GM21360 (cell line): Measurements from ENCODE around the gene PLEKHJ1.
A peak's percentile ranks its signal among the peaks of the same experiment; 100 is the strongest.

Experiments
- ATAC-seq: cut with Tn5 transposase; IDR thresholded peaks from one replicate; pipeline ENCODE4 v1.9.1; 2021; ENCODE audit warnings: mild to moderate bottlenecking, moderate library complexity; ENCODE audit not compliant: unreplicated experiment

PLEKHJ1 gene

DNA sequence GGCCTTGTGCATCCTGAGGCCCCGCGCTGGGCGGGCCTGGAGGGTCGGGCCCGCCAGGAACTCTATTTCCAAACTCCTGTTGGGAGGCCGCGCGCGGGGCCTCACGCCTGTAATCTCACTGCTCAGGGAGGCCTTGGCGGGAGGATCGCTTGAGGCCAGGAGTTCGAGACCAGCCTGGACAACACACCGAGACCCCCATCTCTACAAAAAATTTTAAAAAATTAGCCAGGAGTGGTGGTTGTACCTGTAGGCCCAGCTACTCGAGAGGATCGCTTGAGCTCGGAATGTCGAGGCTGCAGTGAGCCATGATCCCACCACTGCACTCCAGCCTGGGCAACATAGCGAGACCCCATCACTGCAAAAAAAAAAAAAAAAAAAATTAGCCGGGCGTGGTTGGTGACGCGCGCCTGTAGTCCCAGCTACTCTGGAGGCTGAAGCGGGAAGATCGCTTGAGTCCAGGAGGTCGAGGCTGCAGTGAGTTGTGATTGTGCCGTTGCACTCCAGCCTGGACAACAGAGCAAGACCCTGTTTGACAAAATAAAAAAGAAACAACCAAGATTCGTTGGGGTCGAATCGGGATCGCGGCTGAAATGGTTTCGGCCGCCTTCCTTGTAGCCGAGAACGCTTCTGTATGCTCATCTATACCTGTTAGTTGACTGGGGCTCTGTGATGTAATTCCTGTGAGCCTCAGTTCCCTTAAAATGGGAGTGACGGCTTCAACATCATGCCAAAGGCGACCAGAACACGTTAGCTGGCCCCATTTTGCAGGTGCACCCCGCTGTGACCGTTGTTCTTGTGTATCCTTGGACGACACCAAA, 1.1 kb upstream of the PLEKHJ1 start:
- no peak for ATAC-seq

GRCh38 chr19:2236064-2236313, 140 bp downstream of the PLEKHJ1 start:
- no peak for ATAC-seq

- peak; percentile 14 for ATAC-seq
Observed at GRCh38 chr19:2235381-2236063, 607 bp downstream of the PLEKHJ1 start.

DNA sequence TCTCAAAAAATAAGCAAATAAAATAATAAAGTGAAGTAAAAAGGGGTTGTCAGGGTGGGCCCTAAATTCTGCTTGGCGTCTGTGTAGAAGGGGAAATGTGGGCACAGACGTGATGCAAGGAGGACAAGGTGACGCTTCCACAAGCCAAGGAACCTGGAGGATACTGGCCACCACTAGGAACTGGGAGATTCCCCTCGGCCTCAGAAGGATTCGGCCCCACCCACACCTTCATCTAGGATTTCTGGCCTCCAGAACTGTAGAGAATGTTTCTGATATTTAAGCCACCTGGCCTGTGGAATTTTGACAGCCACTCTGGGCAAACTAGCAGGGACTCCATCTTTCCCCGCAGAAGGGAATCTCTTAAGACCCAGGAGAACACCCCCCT, 1.1 kb downstream of the PLEKHJ1 start:
- no peak for ATAC-seq

DNA sequence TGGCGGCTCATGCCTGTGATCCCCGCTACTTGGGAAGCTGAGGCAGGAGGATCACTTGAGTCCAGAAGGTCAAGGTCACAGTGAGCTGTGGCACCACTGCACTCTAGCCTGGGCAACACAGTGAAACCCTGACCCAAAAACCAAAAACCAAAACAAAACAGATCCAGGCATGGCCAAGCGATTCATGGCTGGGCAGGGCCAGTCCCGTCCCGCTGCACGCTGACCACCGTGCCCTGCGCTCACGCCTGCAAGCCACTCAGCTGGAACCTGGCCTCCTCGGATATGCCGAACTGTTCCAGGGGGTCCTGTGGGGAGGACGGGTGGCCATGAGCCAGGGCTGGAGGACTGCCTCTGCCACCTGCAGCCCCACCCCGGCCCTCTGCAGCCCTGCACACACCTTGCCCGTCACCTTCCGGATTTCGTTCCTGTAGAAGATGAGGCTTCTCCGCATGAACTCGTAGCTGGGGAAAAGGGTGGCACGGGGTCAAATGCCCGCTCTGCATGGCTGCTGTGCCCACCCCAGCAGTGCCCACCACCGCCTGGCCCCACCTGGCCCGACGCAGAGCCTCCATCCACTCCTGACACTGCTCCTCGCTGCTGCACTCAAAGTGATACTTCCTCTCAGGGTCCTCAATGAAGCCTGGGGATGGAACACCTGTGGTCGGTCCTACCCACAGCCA, 2.4 kb downstream of the PLEKHJ1 start:
- ATAC-seq = no peak

DNA sequence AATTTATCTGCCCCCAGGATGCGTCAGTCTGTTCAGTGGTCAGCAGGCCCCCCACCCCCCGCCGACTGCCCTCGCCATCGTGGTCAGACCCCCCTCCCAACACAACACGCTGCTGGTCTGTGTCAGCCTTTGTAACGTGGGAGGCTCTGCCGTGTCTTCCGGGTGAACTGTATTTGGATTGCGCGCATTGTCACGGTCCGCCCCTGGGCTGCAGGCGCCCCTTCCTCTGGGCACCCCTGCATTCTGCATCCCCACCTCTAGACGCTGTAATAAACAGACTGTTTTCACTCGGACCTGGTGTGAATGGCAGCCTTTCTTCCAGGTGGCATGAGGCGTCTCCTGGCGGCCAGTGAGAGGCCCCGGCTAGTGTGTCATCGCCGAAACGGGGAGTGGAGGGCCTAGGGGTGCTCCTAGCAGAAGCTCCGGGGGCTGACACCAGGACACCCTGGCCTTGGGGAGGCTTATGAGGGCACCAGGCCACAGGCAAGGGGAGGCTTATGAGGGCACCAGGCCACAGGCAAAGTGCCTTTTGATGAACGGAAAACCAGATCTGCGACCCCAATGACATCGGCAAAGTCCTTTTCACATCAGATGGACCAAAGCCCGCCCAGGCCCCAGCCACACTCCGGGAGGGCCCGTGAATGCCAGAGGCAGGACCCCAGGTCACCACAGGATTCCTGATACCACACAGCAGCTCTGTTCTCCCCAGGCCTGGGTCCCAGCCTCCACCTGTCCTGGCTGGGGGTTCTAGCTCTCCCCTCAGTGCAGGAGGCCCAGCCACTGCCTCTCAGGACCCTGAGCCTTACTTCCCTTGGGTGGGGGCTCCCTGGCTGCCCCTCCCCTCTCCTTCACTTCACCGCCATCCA, 3.6 kb downstream of the PLEKHJ1 start:
- ATAC-seq = no peak

- ATAC-seq = no peak
Observed at GRCh38 chr19:2231621-2232221, 4.4 kb downstream of the PLEKHJ1 start.

DNA sequence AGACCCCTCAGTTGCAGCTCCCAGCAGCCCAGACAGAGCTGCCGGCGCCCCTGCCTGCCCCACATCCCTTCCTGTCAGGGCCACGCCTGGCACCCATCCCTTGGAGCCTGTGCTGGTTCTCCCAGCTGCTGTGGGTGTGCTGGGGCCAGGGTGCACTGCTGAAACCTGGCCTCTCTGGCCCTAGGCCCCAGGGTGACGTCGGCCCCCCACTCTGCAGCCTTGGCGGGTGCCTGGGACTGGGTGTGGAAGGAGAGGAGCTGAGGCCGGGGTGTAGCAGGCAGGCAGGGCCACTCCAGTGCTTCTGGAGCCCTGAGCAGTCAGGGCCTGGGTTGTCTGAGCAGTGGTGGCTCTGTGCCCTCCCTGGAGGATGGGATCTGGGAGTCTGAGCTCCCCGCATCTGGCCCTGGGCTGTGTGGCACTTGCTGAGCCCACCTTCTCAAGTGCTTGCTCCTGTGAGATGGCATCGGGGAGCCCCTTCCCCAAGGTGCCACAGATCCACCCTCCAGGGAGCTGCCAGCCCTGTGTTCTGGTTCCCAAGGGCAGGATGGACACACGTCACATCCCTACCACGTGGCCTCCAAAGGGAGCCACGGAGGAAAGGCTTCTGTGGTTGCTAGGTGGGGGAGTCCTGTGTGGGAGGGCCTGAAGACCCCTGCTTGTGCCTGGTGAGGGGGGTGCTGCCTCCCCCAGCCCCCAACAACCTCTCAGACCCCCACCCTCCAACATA, 5.2 kb downstream of the PLEKHJ1 start:
- no peak for ATAC-seq

- no peak for ATAC-seq
Observed at GRCh38 chr19:2230033-2230531, 6.0 kb downstream of the PLEKHJ1 start.

DNA sequence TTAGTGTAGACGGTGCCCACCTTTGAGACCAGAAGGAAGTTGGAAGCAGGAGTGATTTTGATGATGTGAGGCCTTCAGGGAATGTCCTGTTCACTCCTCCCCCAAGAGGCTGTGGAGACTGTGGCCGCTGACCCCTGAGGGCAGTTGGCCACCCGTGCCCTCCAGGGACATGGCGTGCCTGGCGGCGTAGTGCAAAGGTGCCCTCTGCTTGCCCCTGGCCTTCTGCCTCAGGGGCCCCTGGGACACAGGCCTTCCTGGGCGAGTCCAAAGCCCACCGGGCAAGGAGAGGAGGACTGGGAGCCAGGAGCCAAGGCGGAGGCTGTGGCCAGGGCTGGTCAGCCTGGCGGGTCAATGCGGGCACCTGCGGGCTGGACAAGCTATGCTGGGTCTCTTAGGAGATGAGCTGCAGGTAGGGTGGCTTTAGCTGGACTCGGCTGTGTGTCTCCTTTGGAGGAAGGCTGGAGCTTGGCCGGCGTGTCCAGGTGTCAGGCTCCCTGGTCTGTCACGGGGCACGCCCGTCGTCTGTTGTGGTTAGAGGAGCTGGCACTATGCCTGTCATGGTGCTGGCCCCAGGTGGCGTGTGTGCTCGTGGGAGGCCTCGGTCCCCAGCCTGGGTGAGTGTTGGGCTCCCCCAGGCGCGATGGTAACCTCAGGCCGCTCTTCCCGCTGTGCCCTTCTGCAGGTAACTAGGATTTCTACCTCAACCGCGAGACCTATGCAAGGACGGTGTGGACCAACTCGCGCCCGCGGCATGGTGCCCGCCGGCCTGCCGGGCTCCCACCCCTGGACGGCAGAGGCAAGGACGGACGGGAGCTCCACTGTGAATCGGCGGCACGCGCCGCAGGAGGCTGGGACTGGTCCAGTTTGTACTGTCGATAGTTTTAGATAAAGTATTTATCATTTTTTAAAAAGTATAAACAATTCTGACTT, 6.8 kb downstream of the PLEKHJ1 start:
- no peak for ATAC-seq

DNA sequence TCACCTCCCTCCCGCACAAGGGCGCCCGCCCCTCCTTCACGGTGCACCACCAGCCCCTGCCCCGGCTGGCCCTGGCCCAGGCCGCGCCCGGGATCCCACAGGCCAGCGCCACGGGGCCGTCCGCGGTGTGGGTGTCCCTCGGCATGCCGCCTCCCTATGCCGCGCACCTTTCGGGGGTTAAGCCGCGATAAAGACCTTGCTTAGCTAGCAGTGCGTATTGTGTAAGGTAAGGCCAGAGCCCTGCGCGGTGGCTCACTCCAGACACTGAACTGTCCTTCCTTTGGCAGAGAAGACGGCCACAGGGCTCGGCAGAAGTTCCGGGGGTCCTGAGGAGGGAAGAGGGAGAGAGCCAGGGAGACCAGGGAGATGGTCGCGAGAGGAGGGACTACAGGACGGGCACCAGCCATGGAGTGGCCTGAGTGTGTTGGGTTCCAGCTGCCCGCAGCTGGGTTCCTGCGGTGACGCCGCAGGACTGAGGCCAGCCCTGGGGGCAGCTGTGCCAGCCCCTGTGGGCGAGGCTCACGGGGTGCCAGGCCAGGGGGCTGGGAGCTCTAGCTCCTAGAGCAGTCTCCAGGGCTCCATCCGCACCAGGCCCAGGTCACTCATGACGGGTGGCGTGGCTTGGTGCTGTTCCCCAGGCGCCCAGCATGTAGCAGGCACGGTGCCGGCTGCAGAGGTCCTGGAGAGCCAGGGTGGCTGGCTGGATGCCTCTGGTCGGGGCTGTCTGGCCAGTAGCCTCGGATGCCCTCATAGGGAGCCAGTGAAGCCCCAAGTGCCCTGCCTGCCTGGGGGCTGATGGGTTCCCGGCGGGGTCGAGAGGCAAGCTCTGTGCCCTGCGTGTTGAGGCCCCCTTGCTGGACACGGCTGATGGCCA, 7.7 kb downstream of the PLEKHJ1 start:
- ATAC-seq = no peak

GRCh38 chr19:2227415-2228156, 8.5 kb downstream of the PLEKHJ1 start:
- no peak for ATAC-seq

DNA sequence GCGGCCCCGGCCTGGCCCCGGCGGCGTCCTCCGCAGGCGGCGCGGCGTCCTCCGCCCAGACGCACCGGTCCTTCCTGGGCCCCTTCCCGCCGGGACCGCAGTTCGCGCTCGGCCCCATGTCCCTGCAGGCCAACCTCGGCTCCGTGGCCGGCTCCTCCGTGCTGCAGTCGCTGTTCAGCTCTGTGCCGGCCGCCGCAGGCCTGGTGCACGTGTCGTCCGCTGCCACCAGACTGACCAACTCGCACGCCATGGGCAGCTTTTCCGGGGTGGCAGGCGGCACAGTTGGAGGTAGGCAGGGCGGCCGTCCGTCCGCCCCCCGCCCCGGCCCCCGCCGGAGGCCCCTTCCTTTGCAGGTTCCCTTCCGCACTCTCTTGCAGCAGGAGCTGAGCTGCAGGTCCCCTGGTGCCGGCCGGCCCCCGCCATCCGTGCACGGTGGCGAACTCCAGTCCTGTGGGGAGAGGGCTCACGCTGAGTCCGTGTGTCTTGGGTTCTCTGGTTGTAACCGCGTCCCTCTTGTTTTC, 9.2 kb downstream of the PLEKHJ1 start:
- ATAC-seq = no peak

DNA sequence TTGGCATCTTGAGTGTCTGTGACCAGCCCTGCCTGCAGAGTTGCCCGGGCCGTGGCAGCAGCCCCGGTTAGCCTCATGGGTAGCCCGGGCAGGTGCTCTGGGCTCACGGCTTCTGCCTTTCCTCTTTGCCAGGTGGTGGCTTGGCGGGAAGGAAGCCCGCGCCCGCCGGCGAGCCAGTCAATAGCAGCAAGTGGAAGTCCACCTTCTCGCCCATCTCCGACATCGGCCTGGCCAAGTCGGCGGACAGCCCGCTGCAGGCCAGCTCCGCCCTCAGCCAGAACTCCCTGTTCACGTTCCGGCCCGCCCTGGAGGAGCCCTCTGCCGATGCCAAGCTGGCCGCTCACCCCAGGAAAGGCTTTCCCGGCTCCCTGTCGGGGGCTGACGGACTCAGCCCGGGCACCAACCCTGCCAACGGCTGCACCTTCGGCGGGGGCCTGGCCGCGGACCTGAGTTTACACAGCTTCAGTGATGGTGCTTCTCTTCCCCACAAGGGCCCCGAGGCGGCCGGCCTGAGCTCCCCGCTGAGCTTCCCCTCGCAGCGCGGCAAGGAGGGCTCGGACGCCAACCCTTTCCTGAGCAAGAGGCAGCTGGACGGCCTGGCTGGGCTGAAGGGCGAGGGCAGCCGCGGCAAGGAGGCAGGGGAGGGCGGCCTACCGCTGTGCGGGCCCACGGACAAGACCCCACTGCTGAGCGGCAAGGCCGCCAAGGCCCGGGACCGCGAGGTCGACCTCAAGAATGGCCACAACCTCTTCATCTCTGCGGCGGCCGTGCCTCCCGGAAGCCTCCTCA, 9.9 kb downstream of the PLEKHJ1 start:
- ATAC-seq = no peak

DNA sequence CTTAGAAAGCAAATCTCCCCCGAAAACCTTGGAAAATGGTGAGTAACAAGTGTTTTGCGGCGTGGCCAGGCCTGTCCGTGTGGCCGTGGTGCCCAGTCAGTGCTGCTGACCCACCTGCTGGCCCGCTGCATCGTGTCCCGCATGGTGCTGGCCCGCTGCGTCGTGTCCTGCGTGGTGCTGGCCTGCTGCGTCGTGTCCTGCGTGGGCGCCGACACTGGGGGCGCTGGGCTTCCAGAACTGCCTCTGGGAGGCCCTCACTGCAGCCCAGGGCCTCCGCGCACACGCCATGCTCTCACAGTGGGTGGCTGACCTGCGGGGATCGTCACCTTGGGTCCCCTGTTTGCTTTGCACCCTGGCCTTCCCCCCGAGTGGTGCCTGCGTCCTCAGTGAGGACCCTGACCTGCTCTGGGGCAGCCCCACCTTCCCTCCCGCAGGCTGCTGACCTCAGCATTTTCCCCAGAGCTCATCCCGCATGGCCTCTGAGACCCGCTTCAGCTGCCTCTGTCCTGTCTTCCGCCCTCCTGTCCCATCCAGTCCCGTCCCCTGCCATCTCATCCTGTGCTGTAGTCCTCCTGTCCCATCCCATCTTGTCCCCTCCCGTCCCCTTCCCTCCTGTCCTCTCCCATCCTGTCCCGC, 10.6 kb downstream of the PLEKHJ1 start:
- ATAC-seq = no peak
